GM18861 (cell line): Measurements from ENCODE around the gene BRSK2.
"Not testable (repeated sequence)": the region's sequence is repeated elsewhere in the genome, so short reads cannot be mapped to it uniquely, and the experiment has no call there.

ENCODE experiments used
- ATAC-seq: cut with Tn5 transposase; IDR thresholded peaks from one replicate; pipeline ENCODE4 v1.9.1; 2021; ENCODE audit not compliant: unreplicated experiment

The BRSK2 gene

DNA sequence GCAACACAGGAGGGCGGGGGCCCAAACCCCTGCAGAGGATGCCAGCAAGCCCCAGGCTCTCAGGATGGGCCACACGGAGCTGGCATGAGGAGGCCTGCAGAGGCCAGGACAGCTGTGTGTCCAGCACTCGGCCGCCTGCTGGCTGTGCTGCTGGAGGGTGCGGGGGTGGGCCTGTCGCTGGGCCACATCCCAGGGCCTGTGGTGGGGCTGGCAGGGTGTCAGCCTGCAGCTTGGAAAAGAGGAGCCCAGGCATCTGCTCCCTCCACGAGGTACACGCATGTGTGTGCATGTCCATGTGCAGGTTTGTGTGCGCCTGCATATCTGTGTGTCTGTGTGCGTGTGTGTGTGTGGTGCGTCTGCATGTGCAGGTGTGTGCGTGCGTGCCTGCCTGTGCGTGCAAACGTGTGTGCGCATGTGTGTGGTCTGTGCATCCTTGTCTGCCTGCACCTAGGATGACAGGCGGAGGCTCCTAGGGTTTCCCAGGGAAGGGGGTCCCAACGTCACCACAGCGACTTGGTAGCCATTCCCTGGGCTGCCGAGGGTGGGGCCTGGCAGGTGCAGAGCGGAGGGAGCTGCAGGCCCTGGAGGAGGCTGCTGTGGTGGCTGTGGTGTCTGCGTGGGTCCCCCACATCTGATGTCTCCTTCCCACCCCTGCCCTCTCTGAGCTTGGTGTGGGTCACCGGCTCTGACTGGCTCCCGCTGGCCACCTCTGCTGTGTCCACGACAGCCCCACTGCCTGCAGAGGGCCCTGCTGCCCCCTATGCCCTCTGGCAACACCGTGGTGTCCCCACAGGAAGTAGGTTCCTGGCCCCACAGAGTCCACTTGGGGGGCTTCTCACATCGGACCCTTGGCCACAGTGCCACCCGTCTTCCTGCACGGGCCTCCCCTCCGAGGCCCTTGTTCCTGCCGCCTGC is 17.1 kb downstream of the BRSK2 start:
- ATAC-seq = no peak

- ATAC-seq = no peak
These were observed 17.9 kb downstream of the BRSK2 start for GRCh38 chr11:1407668-1408067.

- no peak for ATAC-seq
These were observed 18.6 kb downstream of the BRSK2 start for GRCh38 chr11:1408346-1408745.

DNA sequence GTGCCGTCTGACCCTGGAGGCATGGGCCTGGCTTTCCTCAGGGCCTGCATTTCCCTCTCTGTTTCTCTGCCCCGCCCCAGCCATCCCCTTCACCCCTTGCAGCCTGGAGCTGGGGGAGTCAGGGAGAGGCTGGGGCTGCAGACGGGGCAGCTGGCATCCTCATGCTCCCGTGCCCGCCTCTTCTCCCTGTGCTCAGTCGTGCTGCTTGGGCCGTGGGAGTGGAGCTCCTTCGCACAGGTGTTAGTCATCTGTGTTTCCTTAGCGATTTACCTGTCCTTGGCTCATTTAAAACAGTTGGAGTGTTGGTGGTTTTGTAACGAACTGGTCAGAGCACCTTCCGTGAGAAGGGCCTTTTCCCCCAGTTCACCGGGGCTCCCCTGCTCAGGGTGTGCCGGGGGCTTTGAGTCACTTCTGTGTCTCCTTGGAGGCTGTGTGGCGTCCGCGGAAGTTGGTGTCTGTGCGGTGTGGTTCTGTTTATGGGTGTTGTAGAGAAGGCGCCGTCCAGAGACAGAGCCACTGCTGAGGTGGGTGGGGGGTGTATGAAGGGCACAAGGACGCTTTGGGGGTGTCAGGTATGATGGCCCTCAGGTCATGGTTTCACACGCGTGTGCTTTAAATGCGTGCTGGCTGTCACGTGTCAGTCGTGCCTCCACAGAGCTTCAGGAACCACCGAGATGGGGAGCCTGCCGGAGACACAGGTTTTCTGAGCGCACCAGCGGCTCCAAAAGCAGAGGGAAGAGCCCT is 19.5 kb downstream of the BRSK2 start:
- no peak for ATAC-seq

DNA sequence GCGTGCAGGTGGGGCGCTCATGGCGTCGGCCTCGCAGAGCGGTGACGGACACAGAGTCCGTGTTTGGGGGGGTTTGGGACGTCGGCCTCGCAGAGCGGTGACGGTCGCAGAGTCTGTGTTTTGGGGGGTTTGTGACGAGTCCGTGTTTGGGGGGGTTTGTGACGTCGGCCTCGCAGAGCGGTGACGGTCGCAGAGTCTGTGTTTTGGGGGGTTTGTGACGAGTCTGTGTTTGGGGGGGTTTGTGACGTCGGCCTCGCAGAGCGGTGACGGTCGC is 20.1 kb downstream of the BRSK2 start:
- ATAC-seq = not testable (repeated sequence)

- ATAC-seq = no peak
These were observed 20.9 kb downstream of the BRSK2 start for GRCh38 chr11:1410366-1411291.

DNA sequence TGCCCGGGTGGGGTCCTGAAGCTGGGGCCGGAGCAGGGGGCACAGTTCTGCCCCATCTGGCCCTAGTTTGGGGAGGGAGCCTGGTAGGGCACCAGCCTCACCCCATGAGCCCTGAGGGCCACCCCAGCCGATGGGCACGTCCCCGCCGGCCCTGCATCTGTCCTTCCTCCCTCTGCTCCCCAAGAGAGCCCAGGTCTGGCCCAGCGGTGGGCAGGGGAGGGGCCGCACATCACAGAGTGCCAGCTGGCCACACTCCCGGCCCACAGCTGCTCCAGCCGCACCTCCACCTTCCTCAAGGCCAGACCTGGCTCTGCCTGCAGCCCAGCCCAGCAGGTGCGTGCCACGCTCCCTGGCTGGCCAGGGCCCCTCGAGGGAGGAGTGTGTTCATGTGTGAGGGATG is 21.6 kb downstream of the BRSK2 start:
- no peak for ATAC-seq

- not testable (repeated sequence) for ATAC-seq
These were observed 22.0 kb downstream of the BRSK2 start for GRCh38 chr11:1411739-1412138.

- no peak for ATAC-seq
These were observed 22.8 kb downstream of the BRSK2 start for GRCh38 chr11:1412377-1413095.

GRCh38 chr11:1414650-1415049 is 24.9 kb downstream of the BRSK2 start:
- ATAC-seq = no peak

- no peak for ATAC-seq
These were observed 25.9 kb downstream of the BRSK2 start for GRCh38 chr11:1415631-1416030.

- not testable (repeated sequence) for ATAC-seq
These were observed 28.6 kb downstream of the BRSK2 start for GRCh38 chr11:1418192-1418795.

- no peak for ATAC-seq
These were observed 30.1 kb downstream of the BRSK2 start for GRCh38 chr11:1419811-1420210.

- no peak for ATAC-seq
These were observed 31.6 kb downstream of the BRSK2 start for GRCh38 chr11:1421291-1421690.

DNA sequence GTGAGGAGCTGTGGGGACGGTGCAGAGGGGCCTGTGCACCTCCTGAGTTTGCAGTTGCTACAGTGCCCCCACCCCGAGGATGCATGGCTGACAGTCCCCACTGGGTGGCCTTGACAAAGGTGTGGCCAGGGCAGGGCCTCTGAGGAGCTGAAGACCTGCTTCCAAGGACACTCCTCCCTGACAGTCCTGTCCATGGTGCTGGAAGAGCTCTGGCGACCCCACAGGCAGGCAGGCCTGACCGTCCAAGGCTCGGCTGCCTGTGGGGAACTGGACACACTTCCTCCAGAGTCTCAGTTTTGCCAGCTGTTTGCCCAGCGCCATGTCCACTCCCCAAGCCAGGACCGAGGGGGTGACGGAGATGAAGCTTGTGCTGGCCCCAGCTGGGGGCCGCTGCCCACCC is 32.7 kb downstream of the BRSK2 start:
- ATAC-seq = no peak

DNA sequence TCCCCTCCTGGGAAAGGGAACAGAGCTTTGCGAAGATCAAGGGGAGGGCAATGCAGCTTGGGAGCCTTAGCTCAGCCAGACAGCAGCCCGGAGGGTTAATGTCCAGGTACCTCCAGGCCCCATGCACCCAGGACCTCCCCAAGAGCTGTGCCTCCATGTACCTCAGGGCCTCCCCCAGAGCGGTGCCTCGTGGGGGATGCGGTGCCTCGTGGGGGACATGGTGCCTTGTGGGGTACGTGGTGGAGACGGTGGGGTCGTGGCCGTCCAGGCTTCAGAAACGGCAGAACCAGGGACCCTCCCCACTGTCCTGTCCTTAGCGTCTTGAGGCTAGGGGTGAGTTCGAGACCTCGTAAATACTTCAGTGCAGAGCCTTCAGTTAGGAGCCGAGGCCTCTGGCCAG is 33.2 kb downstream of the BRSK2 start:
- ATAC-seq = no peak

DNA sequence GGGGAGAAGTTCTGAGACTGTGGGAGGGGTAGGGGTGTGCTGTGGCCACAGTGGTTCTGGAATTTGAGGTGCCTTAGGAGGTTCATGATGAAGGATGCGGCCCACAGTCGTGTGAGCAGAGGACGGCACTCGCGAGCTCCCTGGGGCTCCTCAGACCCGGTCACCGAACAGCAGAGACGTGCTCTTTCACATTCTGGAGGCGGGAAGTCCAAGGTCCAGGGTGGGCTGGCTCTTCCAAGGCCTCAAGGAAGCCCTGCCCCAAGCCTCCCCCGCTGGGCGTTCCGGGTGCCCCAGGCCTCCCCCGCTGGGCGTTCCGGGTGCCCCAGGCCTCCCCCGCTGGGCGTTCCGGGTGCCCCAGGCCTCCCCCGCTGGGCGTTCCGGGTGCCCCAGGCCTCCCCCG is 33.7 kb downstream of the BRSK2 start:
- not testable (repeated sequence) for ATAC-seq

GRCh38 chr11:1425006-1425405 is 35.3 kb downstream of the BRSK2 start:
- ATAC-seq = no peak

DNA sequence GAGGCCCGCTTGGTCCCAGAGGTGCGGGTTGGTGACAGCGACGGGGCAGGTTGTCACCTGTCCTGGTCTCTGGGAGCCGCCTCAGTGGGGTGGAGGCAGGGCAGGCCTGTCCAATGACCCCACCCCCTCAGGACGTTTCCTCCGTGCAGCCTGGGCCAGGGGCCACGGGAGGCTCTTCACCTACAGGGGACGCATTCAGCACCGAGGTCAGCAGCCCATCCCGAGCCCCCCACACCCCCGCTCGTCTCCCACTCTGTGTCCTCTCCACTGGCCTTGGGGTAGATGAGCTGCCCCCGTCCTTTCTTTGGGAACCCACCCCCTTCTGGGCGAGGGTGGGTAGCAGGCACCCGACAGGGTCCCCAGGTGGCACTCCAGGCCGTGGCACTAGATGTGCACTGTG is 35.7 kb downstream of the BRSK2 start:
- no peak for ATAC-seq

- no peak for ATAC-seq
These were observed 39.1 kb downstream of the BRSK2 start for GRCh38 chr11:1428762-1429316.
